ENCODE measurements around the gene PHF23. TPM values are rescaled to one million over a fixed set of nuclear protein-coding genes. Genes with fewer than 3 reads are reported as not detected.

PHF23 gene
- 10 to 100 TPM; 53.9 to 55.9 TPM for total RNA-seq

GRCh38 chr17:7239091-7240027 lies at the start of gene PHF23:
PHF23 (minus strand) TSS chr17:7239457; CDS start chr17:7239279, 178 bp downstream.

GRCh38 chr17:7281074-7281952 lies 42.1 kb upstream of the PHF23 start, which contains the start of gene SLC2A4:
SLC2A4 (plus strand) TSS chr17:7281718; CDS start chr17:7281935, 217 bp downstream.

GRCh38 chr17:7262192-7262934 lies 23.1 kb upstream of the PHF23 start, which contains the start of gene CLDN7:
CLDN7 (minus strand) TSS chr17:7262478; CDS start chr17:7262043, 435 bp downstream.

GRCh38 chr17:7252176-7253043 lies 13.2 kb upstream of the PHF23 start, which contains the start of gene ELP5:
ELP5 (plus strand) TSS chr17:7252215; CDS start chr17:7252551, 336 bp downstream.

GRCh38 chr17:7251661-7252175 lies 12.5 kb upstream of the PHF23 start, which contains the start of gene CTDNEP1:
CTDNEP1 (minus strand) TSS chr17:7251734; CDS start chr17:7251296, 438 bp downstream.

GRCh38 chr17:7241783-7242716 lies 2.8 kb upstream of the PHF23 start, which contains the start of gene GABARAP:
GABARAP (minus strand) TSS chr17:7242449; CDS start chr17:7242330, 119 bp downstream.

GRCh38 chr17:7234083-7234951 lies 4.9 kb downstream of the PHF23 start, which contains the start of gene DVL2:
DVL2 (minus strand) TSS chr17:7234517; CDS start chr17:7234262, 255 bp downstream.

GRCh38 chr17:7219812-7220592 lies 19.3 kb downstream of the PHF23 start, which contains the start of the genes ACADVL and DLG4:
ACADVL (plus strand) TSS chr17:7219938; CDS start chr17:7219985, 47 bp downstream.
DLG4 (minus strand) TSS chr17:7219836.

Small RNAs within 50 kb of the gene (microRNA-seq; reads per million reads assigned to microRNA genes)
- gene MIR324 (ENCODE audit: borderline microRNAs expressed, borderline replicate concordance) = 533 reads per million, percentile 85 among the genes with 10 or more reads in this experiment

Other genes starting within 250 kb of the PHF23 start
- gene ALOX12, start 243.4 kb downstream of the PHF23 start, total RNA-seq = not detected
- 100 to 1,000 TPM; 170 to 178 TPM for gene RNASEK, start 226.8 kb downstream of the PHF23 start, total RNA-seq
- gene BCL6B, start 216.4 kb downstream of the PHF23 start, total RNA-seq = 1 to 10 TPM in 1 of 2 experiments, under 1 TPM in 1; 0.46 to 1.0 TPM
- gene SLC16A13, start 203.4 kb downstream of the PHF23 start, total RNA-seq = 10 to 100 TPM; 23.8 to 25.0 TPM
- under 1 TPM; 0.12 to 0.25 TPM for gene SLC16A11, start 195.4 kb downstream of the PHF23 start, total RNA-seq
- not detected for gene CLEC10A, start 159.2 kb downstream of the PHF23 start, total RNA-seq
- gene ASGR2, start 124.6 kb downstream of the PHF23 start, total RNA-seq = not detected
- 1 to 10 TPM in 1 of 2 experiments, under 1 TPM in 1; 0.63 to 1.2 TPM for gene ASGR1, start 60.1 kb downstream of the PHF23 start, total RNA-seq
- 10 to 100 TPM; 11.6 to 11.9 TPM for gene DLG4, start 19.6 kb downstream of the PHF23 start, total RNA-seq
- gene ACADVL, start 19.5 kb downstream of the PHF23 start, total RNA-seq = 100 to 1,000 TPM; 291 to 311 TPM
- 10 to 100 TPM; 47.0 to 47.5 TPM for gene DVL2, start 4.9 kb downstream of the PHF23 start, total RNA-seq
- gene GABARAP, start 3.0 kb upstream of the PHF23 start, total RNA-seq = 100 to 1,000 TPM; 276 to 282 TPM
- gene CTDNEP1, start 12.3 kb upstream of the PHF23 start, total RNA-seq = 100 to 1,000 TPM; 154 to 160 TPM
- 10 to 100 TPM; 36.2 to 44.5 TPM for gene ELP5, start 12.8 kb upstream of the PHF23 start, total RNA-seq
- gene CLDN7, start 23.0 kb upstream of the PHF23 start, total RNA-seq = under 1 TPM; 0.53 to 0.76 TPM
- not detected for gene SLC2A4, start 42.3 kb upstream of the PHF23 start, total RNA-seq
- gene YBX2, start 55.2 kb upstream of the PHF23 start, total RNA-seq = under 1 TPM; 0.55 to 0.67 TPM
- gene EIF5A, start 68.2 kb upstream of the PHF23 start, total RNA-seq = 100 to 1,000 TPM; 429 to 433 TPM
- 10 to 100 TPM; 67.6 to 77.5 TPM for gene GPS2, start 75.9 kb upstream of the PHF23 start, total RNA-seq
- gene NEURL4, start 89.9 kb upstream of the PHF23 start, total RNA-seq = 10 to 100 TPM; 35.8 to 41.7 TPM
- gene ACAP1, start 97.1 kb upstream of the PHF23 start, total RNA-seq = 100 to 1,000 TPM; 738 to 785 TPM
- 1 to 10 TPM; 7.0 to 7.1 TPM for gene KCTD11, start 112.7 kb upstream of the PHF23 start, total RNA-seq
- gene TMEM95, start 115.7 kb upstream of the PHF23 start, total RNA-seq = not detected
- 1 to 10 TPM; 1.6 to 1.9 TPM for gene TNK1, start 141.6 kb upstream of the PHF23 start, total RNA-seq
- gene PLSCR3, start 155.1 kb upstream of the PHF23 start, total RNA-seq = 100 to 1,000 TPM; 159 to 160 TPM
- gene TMEM256, start 164.6 kb upstream of the PHF23 start, total RNA-seq = 10 to 100 TPM; 66.2 to 67.9 TPM
- gene NLGN2, start 168.4 kb upstream of the PHF23 start, total RNA-seq = 1 to 10 TPM; 4.9 to 5.1 TPM
- gene SPEM1, start 180.9 kb upstream of the PHF23 start, total RNA-seq = not detected
- not detected for gene SPEM2, start 186.2 kb upstream of the PHF23 start, total RNA-seq
- not detected for gene SPEM3, start 189.4 kb upstream of the PHF23 start, total RNA-seq
- gene TMEM102, start 196.0 kb upstream of the PHF23 start, total RNA-seq = 10 to 100 TPM; 16.3 to 17.0 TPM
- gene FGF11, start 200.1 kb upstream of the PHF23 start, total RNA-seq = 10 to 100 TPM; 21.3 to 21.6 TPM
- gene CHRNB1, start 205.6 kb upstream of the PHF23 start, total RNA-seq = 10 to 100 TPM; 15.3 to 19.0 TPM
- 10 to 100 TPM; 29.0 to 29.5 TPM for gene ZBTB4, start 240.2 kb upstream of the PHF23 start, total RNA-seq
- not detected for gene SLC35G6, start 242.0 kb upstream of the PHF23 start, total RNA-seq
- 100 to 1,000 TPM; 174 to 175 TPM for gene POLR2A, start 244.9 kb upstream of the PHF23 start, total RNA-seq